ENCODE data around the gene TMEM255A.

DNA sequence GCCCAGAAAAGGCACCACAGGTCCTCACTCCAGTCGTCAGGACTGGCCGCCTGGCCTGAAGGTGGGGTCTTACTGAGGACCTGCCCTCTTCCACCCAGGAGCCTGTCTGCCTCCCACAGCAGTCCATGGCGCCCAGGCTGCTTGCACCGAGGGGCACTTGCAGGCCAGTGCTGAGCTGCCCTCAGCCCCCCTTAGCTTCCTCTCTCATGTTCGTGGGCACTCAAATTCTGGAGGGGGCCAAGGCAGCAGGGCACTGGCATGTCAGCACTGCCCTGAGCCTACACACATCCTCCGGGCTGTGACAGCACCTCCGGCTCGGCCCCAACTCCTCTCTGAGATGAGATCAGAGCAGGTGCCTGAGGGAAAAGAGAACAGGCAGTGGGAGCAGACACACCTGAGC, 87.9 kb downstream of the TMEM255A start:
- TF ChIP-seq, protein P1, sequence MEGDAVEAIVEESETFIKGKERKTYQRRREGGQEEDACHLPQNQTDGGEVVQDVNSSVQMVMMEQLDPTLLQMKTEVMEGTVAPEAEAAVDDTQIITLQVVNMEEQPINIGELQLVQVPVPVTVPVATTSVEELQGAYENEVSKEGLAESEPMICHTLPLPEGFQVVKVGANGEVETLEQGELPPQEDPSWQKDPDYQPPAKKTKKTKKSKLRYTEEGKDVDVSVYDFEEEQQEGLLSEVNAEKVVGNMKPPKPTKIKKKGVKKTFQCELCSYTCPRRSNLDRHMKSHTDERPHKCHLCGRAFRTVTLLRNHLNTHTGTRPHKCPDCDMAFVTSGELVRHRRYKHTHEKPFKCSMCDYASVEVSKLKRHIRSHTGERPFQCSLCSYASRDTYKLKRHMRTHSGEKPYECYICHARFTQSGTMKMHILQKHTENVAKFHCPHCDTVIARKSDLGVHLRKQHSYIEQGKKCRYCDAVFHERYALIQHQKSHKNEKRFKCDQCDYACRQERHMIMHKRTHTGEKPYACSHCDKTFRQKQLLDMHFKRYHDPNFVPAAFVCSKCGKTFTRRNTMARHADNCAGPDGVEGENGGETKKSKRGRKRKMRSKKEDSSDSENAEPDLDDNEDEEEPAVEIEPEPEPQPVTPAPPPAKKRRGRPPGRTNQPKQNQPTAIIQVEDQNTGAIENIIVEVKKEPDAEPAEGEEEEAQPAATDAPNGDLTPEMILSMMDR (conservative IDR thresholded peaks at IDR 0.05; ENCODE audit: low read depth, low read length), result no peak
- no peak for TF ChIP-seq EZH2 (IDR thresholded peaks at IDR 0.05; ENCODE audit: low read length, unreplicated experiment)
